Heart left ventricle (tissue), 16 donors: Measurements from ENCODE around the gene SLIT1. TPM values are rescaled to one million over a fixed set of nuclear protein-coding genes. Genes with fewer than 3 reads are reported as not detected.

Experiments used
- ATAC-seq, 4 donors: fragments of 200-7000 bp; cut with Tn5 transposase; one replicate each; pipeline ENCODE4 v1.9.1; 2020 to 2022; ENCODE audit warnings: moderate library complexity in 4 of 4, mild to moderate bottlenecking in 3 of 4, moderate number of reproducible peaks in 1 of 4
- DNase-seq, 5 donors: peaks; one replicate each; pipeline ENCODE4 v3.0.0-alpha.2; 2020
- H3K27ac ChIP-seq, 12 donors: fragments of 200-600 bp; sonication (generic) in 4 of 12; one replicate each; pipeline versions ENCODE4 v1.5.0 to v1.8.0; 2016 to 2022; ENCODE audit warnings: mild to moderate bottlenecking in 2 of 12
- H3K27me3 ChIP-seq, 9 donors: fragments of 200-600 bp; sonication (generic) in 2 of 9; one replicate each; pipeline versions ENCODE4 v1.5.1 to v1.8.0; 2016 to 2022; ENCODE audit warnings: mild to moderate bottlenecking in 3 of 9
- H3K36me3 ChIP-seq, 9 donors: fragments of 200-600 bp; sonication (generic) in 2 of 9; one replicate each; pipeline versions ENCODE4 v1.5.0 to v1.8.0; 2018 to 2022; ENCODE audit warnings: mild to moderate bottlenecking in 2 of 9
- H3K4me1 ChIP-seq, 12 donors: fragments of 200-600 bp; sonication (generic) in 4 of 12; one replicate each; pipeline versions ENCODE4 v1.5.0 to v1.8.0; 2016 to 2022; ENCODE audit warnings: mild to moderate bottlenecking in 3 of 12
- H3K4me3 ChIP-seq, 12 donors: fragments of 200-600 bp; sonication (generic) in 4 of 12; one replicate each; pipeline versions ENCODE4 v1.5.0 to v1.8.0; 2017 to 2022; ENCODE audit warnings: mild to moderate bottlenecking in 9 of 12, moderate library complexity in 4 of 12
- H3K9me3 ChIP-seq, 12 donors: fragments of 200-600 bp; sonication (generic) in 4 of 12; one replicate each; pipeline versions ENCODE4 v1.5.0 to v1.8.0; 2016 to 2022; ENCODE audit warnings: mild to moderate bottlenecking in 1 of 12
- CTCF ChIP-seq, 12 donors: fragments of 200-600 bp; sonication (generic) in 4 of 12; IDR thresholded peaks; one replicate each; pipeline versions ENCODE4 v1.5.0 to v1.8.0; 2018 to 2022; ENCODE audit warnings: antibody characterized with exemption in 12 of 12, mild to moderate bottlenecking in 5 of 12
- POLR2A ChIP-seq, 2 donors: fragments of 450-650 bp; IDR thresholded peaks; one replicate each; pipeline ENCODE4 v1.6.1; 2017; ENCODE audit warnings: antibody characterized with exemption in 2 of 2, mild to moderate bottlenecking in 2 of 2, moderate library complexity in 2 of 2
- WGBS, 4 donors: extraction: QIAGEN DNeasy Blood & Tissue Kit in 2 of 4; methylation state at CpG; one replicate each; pipeline versions ENCODE4 v1.1.5 to v1.1.7; 2013 to 2018; 5-methylcytosine and 5-hydroxymethylcytosine counted together
- intact Hi-C, 10 donors: fragments of 100-400 bp; cut with DNase I; formaldehyde crosslinking; loops; one replicate each; pipeline versions ENCODE4 v1.11.1 to v1.14.2; 2022
- polyA plus RNA-seq, 2 donors: library from polyadenylated mRNA; stranded (reverse); fragments of 200-250 nt; gene quantifications; one replicate each; pipeline ENCODE4 v1.2.3, GENCODE V29; 2013
- total RNA-seq, 9 donors: library from RNA; depleted of rRNA in 2 of 9; stranded (reverse); fragments of >200 nt in 2 of 9; fragmentation: NEBNext Ultra II Directional in 3 of 9; extraction: Animal tissue kit (Norgen Biotek cat#: 25700) in 3 of 9; gene quantifications; one replicate each; pipeline versions ENCODE4 v1.1.0 to v1.2.4, GENCODE V29; 2016 to 2023
- donor health status: ischemic (EF 13 %, LVEDD 7.1; RV severe dilation, severe dysfunction).
- donor health status: healthy with polysubstance abuse.
- donor health status: DM: no; HTN: yes; CAD: no.
- donor health status: DM: no; HTN: no; CAD: no.
- donor health status: ischemic (EF 25% LVEDD 6.9; RV normal size, moderate dysfunction).
- donor health status: ischemic (EF 25% LVEDD 5.7; RV mildly dilated, moderate dysfunction).
- donor health status: healthy.
- donor health status: DM: yes; HTN: yes; CAD: no.
- donor health status: ischemic (EF 35%, LVEDD 5.7; RV mildly dilated, moderate dysfunction).
- donor health status: nonischemic (EF 11% LVEDD 7.7; RV severe dilation, severe dysfunction).
- donor health status: DM: yes; HTN: yes; CAD: no.
- donor health status: PGD.
- donor health status: ischemic (EF 29% LVEDD 5.4; RV normal size, mild dysfunction).
- donor health status: nonischemic (EF 23%, LVEDD 6.1; RV moderate dilation, normal function).

The SLIT1 gene
- total and polyA plus RNA-seq, 11 donors, result 0.04 to 0.61 (median 0.12) TPM

GRCh38 chr10:97005349-97005748, 180.4 kb downstream of the SLIT1 start:
- 85 to 93% (median 90%) methylated on average over 5 of the region's 5 CpGs for WGBS, 4 donors

GRCh38 chr10:97004591-97004990, 181.2 kb downstream of the SLIT1 start:
- TF ChIP-seq CTCF (IDR thresholded peaks at IDR 0.05) (no peak), POLR2A (IDR thresholded peaks at IDR 0.05) (no peak)
- ATAC-seq (no peak), DNase-seq (no peak)
- intact Hi-C loops, result no loop called here
- WGBS, 4 donors, result 89 to 94% (median 93%) methylated on average over 5 to 10 of the region's 10 CpGs
- H3K9me3 ChIP-seq, result peaks cover 0 to 24% (median 10%) of the 10 kb centered on the region in 12 donors
- H3K27ac ChIP-seq, result no peak overlapping the region
- H3K36me3 ChIP-seq, result no peaks in the 10 kb centered on the region
- no peak overlapping the region for H3K4me3 ChIP-seq
- H3K4me1 ChIP-seq, result no peaks in the 10 kb centered on the region
- H3K27me3 ChIP-seq, result no peaks in the 10 kb centered on the region

More at GRCh38 chr10:97005349-97005748, 180.4 kb downstream of the SLIT1 start:
- DNase-seq, result no peak
- H3K4me3 ChIP-seq, result no peak overlapping the region
- H3K27ac ChIP-seq, result no peak overlapping the region
- TF ChIP-seq CTCF (IDR thresholded peaks at IDR 0.05) (no peak), POLR2A (IDR thresholded peaks at IDR 0.05) (no peak)
- intact Hi-C loops, result no loop called here
- H3K27me3 ChIP-seq, result no peaks in the 10 kb centered on the region
- no peak for ATAC-seq
- peaks cover 0 to 24% (median 10%) of the 10 kb centered on the region in 12 donors for H3K9me3 ChIP-seq
- H3K36me3 ChIP-seq, result no peaks in the 10 kb centered on the region
- no peaks in the 10 kb centered on the region for H3K4me1 ChIP-seq

GRCh38 chr10:97003804-97004201, 182.0 kb downstream of the SLIT1 start:
- intact Hi-C loops, result no loop called here
- 80 to 96% (median 94%) methylated on average over 2 to 8 of the region's 8 CpGs for WGBS, 4 donors

GRCh38 chr10:97003151-97003803, 182.5 kb downstream of the SLIT1 start:
- no peaks in the 10 kb centered on the region for H3K36me3 ChIP-seq
- TF ChIP-seq POLR2A (IDR thresholded peaks at IDR 0.05), result no peak
- no peak for TF ChIP-seq CTCF (IDR thresholded peaks at IDR 0.05)
- H3K4me1 ChIP-seq, result no peaks in the 10 kb centered on the region

More at GRCh38 chr10:97003804-97004201, 182.0 kb downstream of the SLIT1 start:
- Histone ChIP-seq H3K27me3 (no peaks in the 10 kb centered on the region), H3K9me3 (peaks cover 0 to 24% (median 10%) of the 10 kb centered on the region in 12 donors), H3K27ac (no peak overlapping the region), H3K36me3 (no peaks in the 10 kb centered on the region), H3K4me3 (no peak overlapping the region), H3K4me1 (no peaks in the 10 kb centered on the region)
- ATAC-seq (no peak), DNase-seq (no peak)
- TF ChIP-seq CTCF (IDR thresholded peaks at IDR 0.05) (no peak), POLR2A (IDR thresholded peaks at IDR 0.05) (no peak)

More at GRCh38 chr10:97003151-97003803, 182.5 kb downstream of the SLIT1 start:
- intact Hi-C loops, result no loop called here
- no peak for DNase-seq
- Histone ChIP-seq H3K27me3 (no peaks in the 10 kb centered on the region), H3K9me3 (peaks cover 0 to 21% (median 10%) of the 10 kb centered on the region in 12 donors), H3K27ac (no peak overlapping the region), H3K4me3 (no peak overlapping the region)
- WGBS, 4 donors, result 89 to 93% (median 93%) methylated on average over 11 to 13 of the region's 13 CpGs
- ATAC-seq, result no peak
